Measurements from ENCODE around the gene PREX1.

The PREX1 gene

DNA sequence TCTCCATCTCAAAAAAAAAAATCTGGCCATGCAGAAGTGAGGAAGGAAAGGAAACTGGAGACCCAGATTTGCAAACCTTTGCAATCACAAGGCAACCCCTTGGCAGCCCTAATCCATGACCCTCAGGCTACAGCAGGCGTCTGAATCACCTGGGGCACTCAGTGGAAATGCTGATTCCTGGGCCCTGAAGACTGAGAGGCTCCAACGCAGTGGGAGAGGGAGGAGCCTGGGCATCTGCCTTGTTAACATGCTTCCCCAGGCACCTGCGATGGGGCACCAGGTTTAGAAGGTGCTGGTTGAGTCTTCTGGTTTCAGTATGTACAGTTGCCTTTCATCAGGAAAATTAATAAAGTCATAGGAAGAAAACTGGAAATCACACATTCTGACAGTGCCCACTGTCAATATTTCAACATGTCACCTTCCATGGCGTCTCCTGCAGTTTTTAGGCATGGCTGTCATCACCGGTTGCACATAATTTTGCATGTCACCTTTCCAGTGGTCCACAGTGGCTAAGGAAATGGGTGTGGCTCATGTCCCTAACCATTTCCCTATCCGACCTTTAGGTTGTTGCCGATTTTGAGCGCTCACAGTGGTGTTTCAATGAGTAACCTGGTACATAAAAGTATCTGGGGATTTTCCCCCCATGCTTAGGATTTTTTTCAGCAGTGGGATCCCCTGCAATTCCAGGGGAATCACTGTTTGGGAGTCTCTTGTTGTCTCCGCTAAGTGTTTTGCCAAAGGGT is 56.9 kb downstream of the PREX1 start:
- Histone ChIP-seq H3K36me3 (ENCODE audit: insufficient read depth) (no peaks in the 10 kb centered on the region), H3K79me2 (ENCODE audit: insufficient read depth, low read depth) (no peaks in the 10 kb centered on the region), H3K4me2 (no peak overlapping the region), H3K27ac (no peak overlapping the region), H3K9ac (no peak overlapping the region), H4K20me1 (ENCODE audit: insufficient read depth) (no peaks in the 10 kb centered on the region), H2AFZ (ENCODE audit: low read depth) (no peak overlapping the region), H3K4me3 (IDR thresholded peaks at IDR 0.05; ENCODE audit: insufficient read depth, low read depth, low read length) (no peak overlapping the region), H3K4me1 (ENCODE audit: low read depth, poor library complexity, severe bottlenecking) (no peaks in the 10 kb centered on the region), H3K27me3 (ENCODE audit: insufficient read depth, low read depth) (peaks cover 14% of the 10 kb centered on the region; the same call in 1 of the 2 replicates)
- TF ChIP-seq, protein P1, sequence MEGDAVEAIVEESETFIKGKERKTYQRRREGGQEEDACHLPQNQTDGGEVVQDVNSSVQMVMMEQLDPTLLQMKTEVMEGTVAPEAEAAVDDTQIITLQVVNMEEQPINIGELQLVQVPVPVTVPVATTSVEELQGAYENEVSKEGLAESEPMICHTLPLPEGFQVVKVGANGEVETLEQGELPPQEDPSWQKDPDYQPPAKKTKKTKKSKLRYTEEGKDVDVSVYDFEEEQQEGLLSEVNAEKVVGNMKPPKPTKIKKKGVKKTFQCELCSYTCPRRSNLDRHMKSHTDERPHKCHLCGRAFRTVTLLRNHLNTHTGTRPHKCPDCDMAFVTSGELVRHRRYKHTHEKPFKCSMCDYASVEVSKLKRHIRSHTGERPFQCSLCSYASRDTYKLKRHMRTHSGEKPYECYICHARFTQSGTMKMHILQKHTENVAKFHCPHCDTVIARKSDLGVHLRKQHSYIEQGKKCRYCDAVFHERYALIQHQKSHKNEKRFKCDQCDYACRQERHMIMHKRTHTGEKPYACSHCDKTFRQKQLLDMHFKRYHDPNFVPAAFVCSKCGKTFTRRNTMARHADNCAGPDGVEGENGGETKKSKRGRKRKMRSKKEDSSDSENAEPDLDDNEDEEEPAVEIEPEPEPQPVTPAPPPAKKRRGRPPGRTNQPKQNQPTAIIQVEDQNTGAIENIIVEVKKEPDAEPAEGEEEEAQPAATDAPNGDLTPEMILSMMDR (conservative IDR thresholded peaks at IDR 0.05; ENCODE audit: low read depth, low read length), result no peak

DNA sequence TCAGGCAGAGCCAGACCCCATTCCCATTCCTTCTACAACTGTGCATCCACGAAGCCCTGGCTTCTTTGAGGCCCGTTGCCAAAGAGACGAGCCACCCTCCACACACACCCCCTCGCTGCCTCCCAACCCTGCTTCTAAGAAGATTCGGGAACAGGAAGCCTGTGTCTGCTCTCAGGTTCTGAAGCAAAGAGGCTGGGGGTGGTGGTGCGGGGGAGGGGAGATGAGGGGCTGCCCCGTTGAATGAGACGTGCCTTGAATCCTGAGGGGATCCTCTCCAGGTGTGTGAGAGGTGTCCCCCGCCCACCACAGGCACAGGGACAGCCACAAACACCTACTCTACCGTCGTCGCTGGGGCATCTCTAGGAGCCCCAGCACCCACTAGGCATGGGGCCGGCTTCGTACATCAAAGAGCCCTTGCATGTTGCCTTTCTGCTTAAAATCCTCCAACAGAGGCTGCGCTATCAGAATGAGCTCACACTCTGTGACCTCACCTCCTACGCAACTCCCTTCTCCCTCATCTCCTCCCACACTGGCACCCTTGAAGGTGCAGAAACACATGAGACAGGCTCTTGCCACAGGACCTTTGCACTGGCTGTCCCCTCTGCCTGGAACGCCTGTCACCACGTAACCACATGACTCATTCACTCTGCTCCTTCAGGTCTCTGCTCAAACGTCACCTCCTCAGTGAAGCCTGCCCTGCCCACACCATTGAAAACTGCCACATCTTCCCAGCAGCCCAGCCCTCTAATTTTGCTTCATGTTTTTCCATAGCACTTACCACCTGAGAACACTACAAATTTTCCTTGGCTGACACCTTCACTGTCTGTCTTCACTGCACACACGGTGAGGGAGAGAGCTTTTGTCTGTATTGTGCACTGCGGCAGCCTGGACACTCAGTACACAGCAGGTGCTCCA is 58.5 kb downstream of the PREX1 start:
- H3K79me2 ChIP-seq (ENCODE audit: insufficient read depth, low read depth), result no peaks in the 10 kb centered on the region
- no peak overlapping the region for H3K4me2 ChIP-seq
- H3K27ac ChIP-seq, result no peak overlapping the region
- H2AFZ ChIP-seq (ENCODE audit: low read depth), result no peak overlapping the region
- TF ChIP-seq, protein P1 (conservative IDR thresholded peaks at IDR 0.05; ENCODE audit: low read depth, low read length), result no peak
- H3K9ac ChIP-seq, result no peak overlapping the region
- no peak overlapping the region for H3K4me3 ChIP-seq (IDR thresholded peaks at IDR 0.05; ENCODE audit: insufficient read depth, low read depth, low read length)
- no peaks in the 10 kb centered on the region for H4K20me1 ChIP-seq (ENCODE audit: insufficient read depth)
- H3K36me3 ChIP-seq (ENCODE audit: insufficient read depth), result no peaks in the 10 kb centered on the region
- peaks cover 14% of the 10 kb centered on the region; the same call in 1 of the 2 replicates for H3K27me3 ChIP-seq (ENCODE audit: insufficient read depth, low read depth)
- H3K4me1 ChIP-seq (ENCODE audit: low read depth, poor library complexity, severe bottlenecking), result no peaks in the 10 kb centered on the region

DNA sequence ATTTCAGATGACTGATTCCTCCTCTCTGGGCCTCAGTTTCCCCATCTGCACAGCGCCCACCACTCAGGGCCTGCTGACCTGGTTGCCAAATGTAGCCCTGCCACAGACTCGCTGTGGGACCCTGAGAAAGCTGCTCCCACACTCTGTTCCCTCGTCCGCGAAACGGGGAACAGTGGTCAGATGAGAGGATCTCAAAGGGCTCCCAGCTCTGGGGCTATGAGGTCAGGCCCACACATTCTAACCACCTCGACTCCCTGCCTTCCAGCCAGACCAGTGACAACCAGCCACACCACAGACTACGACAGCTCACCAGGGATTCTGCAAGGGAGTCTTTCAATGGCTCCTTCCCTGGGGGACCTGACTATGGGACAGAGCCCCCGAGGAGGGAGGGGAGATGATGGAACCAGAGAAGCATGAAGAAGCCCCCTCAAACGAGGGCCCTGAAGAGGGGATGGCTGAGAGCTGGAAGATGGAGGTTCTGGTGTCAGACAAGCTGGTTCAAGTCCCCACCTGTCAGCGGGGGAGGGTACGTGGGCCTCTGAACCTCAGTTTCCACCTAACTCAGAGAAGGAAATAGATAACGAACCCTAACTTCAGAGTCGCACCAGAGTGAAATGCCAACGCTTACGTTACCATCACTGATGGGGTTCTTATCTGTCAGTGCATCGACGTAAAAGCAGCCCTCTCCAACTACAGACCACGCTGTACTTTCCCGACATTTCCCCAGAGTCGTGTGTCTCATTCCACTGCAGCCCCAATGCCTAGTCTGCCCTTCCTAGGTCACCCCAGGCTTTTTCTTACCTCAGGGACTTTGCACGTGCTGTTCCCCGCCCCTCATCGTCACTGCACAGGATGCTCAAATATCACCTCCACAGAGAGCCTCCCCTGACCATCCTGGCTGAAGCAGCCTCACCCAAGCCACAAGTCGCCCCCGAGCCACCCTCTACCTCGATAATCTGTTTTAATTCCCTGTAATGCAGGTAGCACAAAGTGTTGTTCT is 60.5 kb downstream of the PREX1 start:
- Histone ChIP-seq H3K4me3 (IDR thresholded peaks at IDR 0.05; ENCODE audit: insufficient read depth, low read depth, low read length) (no peak overlapping the region), H3K27ac (no peak overlapping the region), H3K4me2 (no peak overlapping the region), H3K36me3 (ENCODE audit: insufficient read depth) (no peaks in the 10 kb centered on the region), H3K79me2 (ENCODE audit: insufficient read depth, low read depth) (no peaks in the 10 kb centered on the region), H3K9ac (no peak overlapping the region), H3K4me1 (ENCODE audit: low read depth, poor library complexity, severe bottlenecking) (no peaks in the 10 kb centered on the region), H3K27me3 (ENCODE audit: insufficient read depth, low read depth) (peaks cover 14% of the 10 kb centered on the region; the same call in 1 of the 2 replicates), H2AFZ (ENCODE audit: low read depth) (no peak overlapping the region), H4K20me1 (ENCODE audit: insufficient read depth) (no peaks in the 10 kb centered on the region)
- TF ChIP-seq, protein P1 (conservative IDR thresholded peaks at IDR 0.05; ENCODE audit: low read depth, low read length), result no peak

DNA sequence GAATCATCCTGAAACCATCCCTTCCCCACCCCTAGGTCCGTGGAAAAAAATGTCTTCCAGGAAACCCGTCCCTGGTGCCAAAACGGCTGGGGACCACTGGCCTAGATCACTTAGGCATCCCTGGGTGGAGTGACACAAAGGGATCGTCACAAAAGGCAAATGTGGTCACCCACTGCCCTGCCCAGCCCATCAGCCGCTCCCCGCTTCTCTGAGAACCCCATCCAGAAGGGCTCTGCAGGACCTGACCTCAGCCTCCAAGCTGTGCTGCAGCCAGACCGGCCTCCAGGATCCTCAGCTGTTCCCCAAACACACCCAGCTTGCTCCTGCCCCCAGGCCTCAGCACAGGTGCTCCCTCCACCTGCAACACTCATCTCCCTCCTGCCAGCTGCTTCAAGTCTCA is 61.6 kb downstream of the PREX1 start:
- Histone ChIP-seq H3K27me3 (ENCODE audit: insufficient read depth, low read depth) (peaks cover 14% of the 10 kb centered on the region; the same call in 1 of the 2 replicates), H3K27ac (no peak overlapping the region), H3K4me3 (IDR thresholded peaks at IDR 0.05; ENCODE audit: insufficient read depth, low read depth, low read length) (no peak overlapping the region), H3K79me2 (ENCODE audit: insufficient read depth, low read depth) (no peaks in the 10 kb centered on the region), H3K36me3 (ENCODE audit: insufficient read depth) (no peaks in the 10 kb centered on the region), H3K9ac (no peak overlapping the region), H3K4me2 (no peak overlapping the region), H2AFZ (ENCODE audit: low read depth) (no peak overlapping the region), H4K20me1 (ENCODE audit: insufficient read depth) (no peaks in the 10 kb centered on the region), H3K4me1 (ENCODE audit: low read depth, poor library complexity, severe bottlenecking) (no peaks in the 10 kb centered on the region)
- TF ChIP-seq, protein P1 (conservative IDR thresholded peaks at IDR 0.05; ENCODE audit: low read depth, low read length), result no peak
